Measurements from ENCODE around the gene ADH5. TPM values are rescaled to one million over a fixed set of nuclear protein-coding genes. Genes with fewer than 3 reads are reported as not detected.

Gene ADH5
- total and polyA plus RNA-seq, 2 donors (not counting 1 experiment from before 2014, with no cell fraction given), result 23.9 to 65.6 TPM

- no CpG with 5 or more reads among the region's 2 CpGs for WGBS (ENCODE audit: insufficient coverage)
- Histone ChIP-seq H3K27me3 (replicated peaks in 1 of 4; ENCODE audit: control extremely low read depth in 1 of 4, control insufficient read depth in 3 of 4, insufficient read depth in 4 of 4, low read length in 3 of 4) (no peaks in the 10 kb centered on the region), H3K9me3 (ENCODE audit: control extremely low read depth in 1 of 3, control insufficient read depth in 2 of 3, insufficient read depth in 1 of 3, low read length in 2 of 3) (peaks cover 0 to 2% (median 0%) of the 10 kb centered on the region in 3 donors), H3K79me2 (ENCODE audit: control insufficient read depth, insufficient read depth, low read length) (no peaks in the 10 kb centered on the region), H2AFZ (ENCODE audit: insufficient read depth, low read depth, low read length, poor library complexity, severe bottlenecking) (no peak overlapping the region), H3K4me1 (ENCODE audit: control insufficient read depth in 2 of 2, insufficient read depth in 2 of 2, low read length in 2 of 2) (no peaks in the 10 kb centered on the region), H3K4me3 (ENCODE audit: control extremely low read depth in 1 of 5, extremely low read depth in 1 of 5, insufficient read depth in 1 of 5, low read depth in 2 of 5, low read length in 4 of 5) (no peak overlapping the region), H3K36me3 (replicated peaks in 1 of 2; ENCODE audit: control extremely low read depth in 1 of 2, control insufficient read depth in 1 of 2, extremely low read depth in 1 of 2, insufficient read depth in 2 of 2, low read length in 1 of 2) (no peaks in the 10 kb centered on the region), H4K20me1 (ENCODE audit: control insufficient read depth, insufficient read depth, low read length, poor library complexity, severe bottlenecking) (no peaks in the 10 kb centered on the region), H3K4me2 (replicated peaks; ENCODE audit: low read depth, low read length, poor library complexity, severe bottlenecking) (no peak overlapping the region), H3K27ac (ENCODE audit: low read length in 2 of 2) (no peak overlapping the region), H3K9ac (ENCODE audit: low read length) (no peak overlapping the region)
- POLR2A ChIA-PET, result no interaction called here
- Mint-ChIP-seq H3K27me3 (peaks cover 5% of the 10 kb centered on the region), H3K9me3 (ENCODE audit: insufficient read depth) (no peaks in the 10 kb centered on the region), H3K27ac (no peak overlapping the region), H3K4me3 (no peak overlapping the region), H3K4me1 (no peaks in the 10 kb centered on the region)
- DNase-seq, result no peak
- no peak for ATAC-seq (ENCODE audit: low read depth)
- no peak for TF ChIP-seq EZH2 (IDR thresholded peaks at IDR 0.05; ENCODE audit: borderline replicate concordance, insufficient read depth, low read depth, low read length, poor library complexity, severe bottlenecking)
- no peak for TF ChIP-seq CTCF (IDR thresholded peaks at IDR 0.05)
- CTCF ChIA-PET, result no interaction called here
- intact Hi-C loops (cut with micrococcal nuclease), result no loop called here
Observed at GRCh38 chr4:99131378-99131777, 42.8 kb upstream of the ADH5 start.

- CTCF ChIA-PET, result no interaction called here
- ATAC-seq (ENCODE audit: low read depth) (no peak), DNase-seq (no peak)
- Mint-ChIP-seq H3K4me3 (no peak overlapping the region), H3K4me1 (no peaks in the 10 kb centered on the region), H3K9me3 (ENCODE audit: insufficient read depth) (no peaks in the 10 kb centered on the region), H3K27ac (no peak overlapping the region), H3K27me3 (peaks cover 11% of the 10 kb centered on the region)
- Histone ChIP-seq H3K9me3 (ENCODE audit: control extremely low read depth in 1 of 3, control insufficient read depth in 2 of 3, insufficient read depth in 1 of 3, low read length in 2 of 3) (peaks cover 0 to 1% (median 0%) of the 10 kb centered on the region in 3 donors), H3K27me3 (replicated peaks in 1 of 4; ENCODE audit: control extremely low read depth in 1 of 4, control insufficient read depth in 3 of 4, insufficient read depth in 4 of 4, low read length in 3 of 4) (no peaks in the 10 kb centered on the region), H3K9ac (ENCODE audit: low read length) (no peak overlapping the region), H2AFZ (ENCODE audit: insufficient read depth, low read depth, low read length, poor library complexity, severe bottlenecking) (no peak overlapping the region), H3K79me2 (ENCODE audit: control insufficient read depth, insufficient read depth, low read length) (no peaks in the 10 kb centered on the region), H3K27ac (ENCODE audit: low read length in 2 of 2) (no peak overlapping the region), H3K4me1 (ENCODE audit: control insufficient read depth in 2 of 2, insufficient read depth in 2 of 2, low read length in 2 of 2) (no peaks in the 10 kb centered on the region), H4K20me1 (ENCODE audit: control insufficient read depth, insufficient read depth, low read length, poor library complexity, severe bottlenecking) (no peaks in the 10 kb centered on the region), H3K36me3 (replicated peaks in 1 of 2; ENCODE audit: control extremely low read depth in 1 of 2, control insufficient read depth in 1 of 2, extremely low read depth in 1 of 2, insufficient read depth in 2 of 2, low read length in 1 of 2) (no peaks in the 10 kb centered on the region), H3K4me3 (ENCODE audit: control extremely low read depth in 1 of 5, extremely low read depth in 1 of 5, insufficient read depth in 1 of 5, low read depth in 2 of 5, low read length in 4 of 5) (no peak overlapping the region), H3K4me2 (replicated peaks; ENCODE audit: low read depth, low read length, poor library complexity, severe bottlenecking) (no peak overlapping the region)
- TF ChIP-seq CTCF (IDR thresholded peaks at IDR 0.05) (no peak), EZH2 (IDR thresholded peaks at IDR 0.05; ENCODE audit: borderline replicate concordance, insufficient read depth, low read depth, low read length, poor library complexity, severe bottlenecking) (no peak)
- no CpG with 5 or more reads among the region's 1 CpG for WGBS (ENCODE audit: insufficient coverage)
- intact Hi-C loops (cut with micrococcal nuclease), result no loop called here
- POLR2A ChIA-PET, result no interaction called here
Observed at GRCh38 chr4:99126376-99126775, 37.8 kb upstream of the ADH5 start.
